COLO668 (cell line): Measurements from ENCODE around the gene DYRK1A.
A peak's percentile ranks its signal among the peaks of the same experiment; 100 is the strongest.
"Not testable (repeated sequence)": the region's sequence is repeated elsewhere in the genome, so short reads cannot be mapped to it uniquely, and the experiment has no call there.

Experiments used
- DNase-seq: peaks from one replicate; lab custom pipeline; 2025; ENCODE audit not compliant: unreplicated experiment; lab: John Stamatoyannopoulos, UW

DYRK1A gene

GRCh38 chr21:37366482-37367316, at the start of gene DYRK1A:
TSS of gene DYRK1A (plus strand) at chr21:37366773. CDS start at chr21:37420375, 53,602 bp downstream.
- peak; percentile 100 for DNase-seq

- no peak for DNase-seq
Measured at GRCh38 chr21:37319551-37319950, 47.0 kb upstream of the DYRK1A start.

- DNase-seq, result no peak
Measured at GRCh38 chr21:37322084-37322483, 44.5 kb upstream of the DYRK1A start.

GRCh38 chr21:37324558-37324957, 42.0 kb upstream of the DYRK1A start:
- DNase-seq, result no peak

GRCh38 chr21:37328147-37328546, 38.4 kb upstream of the DYRK1A start:
- not testable (repeated sequence) for DNase-seq

GRCh38 chr21:37331411-37331810, 35.2 kb upstream of the DYRK1A start:
- no peak for DNase-seq

GRCh38 chr21:37335053-37335452, 31.5 kb upstream of the DYRK1A start:
- no peak for DNase-seq

GRCh38 chr21:37337179-37337578, 29.4 kb upstream of the DYRK1A start:
- no peak for DNase-seq

- DNase-seq, result no peak
Measured at GRCh38 chr21:37337831-37338230, 28.7 kb upstream of the DYRK1A start.

- DNase-seq, result peak; percentile 20
Measured at GRCh38 chr21:37338671-37339551, 27.7 kb upstream of the DYRK1A start.

GRCh38 chr21:37339552-37339939, 27.0 kb upstream of the DYRK1A start:
- DNase-seq, result no peak

- DNase-seq, result no peak
Measured at GRCh38 chr21:37341254-37341960, 25.2 kb upstream of the DYRK1A start.

- no peak for DNase-seq
Measured at GRCh38 chr21:37342046-37342632, 24.4 kb upstream of the DYRK1A start.

GRCh38 chr21:37346841-37347430, 19.6 kb upstream of the DYRK1A start:
- DNase-seq, result no peak

- no peak for DNase-seq
Measured at GRCh38 chr21:37348664-37349063, 17.9 kb upstream of the DYRK1A start.

- DNase-seq, result no peak
Measured at GRCh38 chr21:37350472-37350871, 16.1 kb upstream of the DYRK1A start.

- DNase-seq, result no peak
Measured at GRCh38 chr21:37356706-37357105, 9.9 kb upstream of the DYRK1A start.

GRCh38 chr21:37357691-37358090, 8.9 kb upstream of the DYRK1A start:
- DNase-seq, result no peak

- DNase-seq, result no peak
Measured at GRCh38 chr21:37358397-37358796, 8.2 kb upstream of the DYRK1A start.

- no peak for DNase-seq
Measured at GRCh38 chr21:37363936-37364335, 2.6 kb upstream of the DYRK1A start.

- no peak for DNase-seq
Measured at GRCh38 chr21:37364722-37365121, 1.9 kb upstream of the DYRK1A start.
